GM19025 (cell line): Measurements from ENCODE around the gene LCN15.
"Not testable (repeated sequence)": the region's sequence is repeated elsewhere in the genome, so short reads cannot be mapped to it uniquely, and the experiment has no call there.

Experiments
- ATAC-seq: cut with Tn5 transposase; IDR thresholded peaks from one replicate; pipeline ENCODE4 v1.9.1; 2021; ENCODE audit warnings: mild to moderate bottlenecking, low read depth, moderate library complexity; ENCODE audit not compliant: unreplicated experiment

Gene LCN15

GRCh38 chr9:136756836-136757235, 7.5 kb downstream of the LCN15 start:
- ATAC-seq: no peak

GRCh38 chr9:136756134-136756438, 8.2 kb downstream of the LCN15 start:
- no peak for ATAC-seq

GRCh38 chr9:136755302-136756133, 8.8 kb downstream of the LCN15 start:
- ATAC-seq: not testable (repeated sequence)

GRCh38 chr9:136754626-136755301, 9.6 kb downstream of the LCN15 start:
- no peak for ATAC-seq

- ATAC-seq: no peak
Observed at GRCh38 chr9:136754059-136754572, 10.2 kb downstream of the LCN15 start.

- ATAC-seq: no peak
Observed at GRCh38 chr9:136753371-136754058, 10.8 kb downstream of the LCN15 start.

GRCh38 chr9:136751814-136752213, 12.5 kb downstream of the LCN15 start:
- ATAC-seq: no peak

- no peak for ATAC-seq
Observed at GRCh38 chr9:136751244-136751643, 13.1 kb downstream of the LCN15 start.

- no peak for ATAC-seq
Observed at GRCh38 chr9:136750526-136750925, 13.8 kb downstream of the LCN15 start.

GRCh38 chr9:136748666-136749611, 15.4 kb downstream of the LCN15 start:
- ATAC-seq: no peak

- ATAC-seq: no peak
Observed at GRCh38 chr9:136748201-136748600, 16.1 kb downstream of the LCN15 start, which contains the start of gene LCN6. TSS of gene LCN6 (minus strand) at chr9:136748525. CDS start at chr9:136748483, 42 bp downstream.

- no peak for ATAC-seq
Observed at GRCh38 chr9:136747161-136748060, 16.9 kb downstream of the LCN15 start.

GRCh38 chr9:136746621-136747020, 17.7 kb downstream of the LCN15 start:
- no peak for ATAC-seq

GRCh38 chr9:136746155-136746490, 18.2 kb downstream of the LCN15 start:
- ATAC-seq: no peak

GRCh38 chr9:136745389-136746154, 18.7 kb downstream of the LCN15 start:
- ATAC-seq: no peak

GRCh38 chr9:136744773-136745172, 19.5 kb downstream of the LCN15 start:
- ATAC-seq: no peak

- ATAC-seq: no peak
Observed at GRCh38 chr9:136743639-136744211, 20.6 kb downstream of the LCN15 start.
